Spleen (tissue), 11 donors: Measurements from ENCODE around the gene SYDE2. TPM values are rescaled to one million over a fixed set of nuclear protein-coding genes. Genes with fewer than 3 reads are reported as not detected.

Experiments
- DNase-seq: peaks from one replicate; pipeline ENCODE4 v3.0.0-alpha.2; 2020
- H3K27ac ChIP-seq, 8 donors: fragments of 200-600 bp; sonication (generic) in 7 of 8; 1 replicate in 4 of 8; 2 replicates in 4 of 8; pipeline versions ENCODE4 v1.5.0 to v1.8.0; 2016 to 2021; ENCODE audit warnings: inconsistent platforms in 4 of 8, mild to moderate bottlenecking in 4 of 8, moderate library complexity in 1 of 8
- H3K27me3 ChIP-seq, 7 donors: fragments of 200-600 bp; sonication (generic) in 6 of 7; replicated peaks in 1 of 7; 1 replicate in 4 of 7; 2 replicates in 3 of 7; pipeline versions ENCODE4 v1.5.0 to v1.8.0; 2016 to 2021; ENCODE audit warnings: inconsistent platforms in 3 of 7, mild to moderate bottlenecking in 1 of 7
- H3K36me3 ChIP-seq, 6 donors: fragments of 200-600 bp; sonication (generic) in 5 of 6; 1 replicate in 4 of 6; 2 replicates in 2 of 6; pipeline versions ENCODE4 v1.5.0 to v1.8.0; 2016 to 2021; ENCODE audit warnings: inconsistent platforms in 2 of 6
- H3K4me1 ChIP-seq, 6 donors: fragments of 200-600 bp; sonication (generic) in 5 of 6; 1 replicate in 3 of 6; 2 replicates in 3 of 6; pipeline versions ENCODE4 v1.5.0 to v1.8.0; 2016 to 2021; ENCODE audit warnings: inconsistent platforms in 3 of 6
- H3K4me3 ChIP-seq, 8 donors: fragments of 200-600 bp; sonication (generic) in 7 of 8; 1 replicate in 4 of 8; 2 replicates in 4 of 8; pipeline versions ENCODE4 v1.5.0 to v1.8.0; 2016 to 2021; ENCODE audit warnings: inconsistent platforms in 4 of 8, mild to moderate bottlenecking in 4 of 8, moderate library complexity in 2 of 8
- H3K9me3 ChIP-seq, 8 donors: fragments of 200-600 bp; sonication (generic) in 7 of 8; 1 replicate in 4 of 8; 2 replicates in 4 of 8; pipeline versions ENCODE4 v1.5.0 to v1.8.0; 2016 to 2021; ENCODE audit warnings: inconsistent platforms in 4 of 8
- POLR2A ChIP-seq, 3 donors: fragments of 450-650 bp; IDR thresholded peaks; one replicate each; pipeline ENCODE4 v1.5.1; 2017; ENCODE audit warnings: antibody characterized with exemption in 3 of 3, mild to moderate bottlenecking in 1 of 3
- POLR2AphosphoS5 ChIP-seq, 3 donors: sonication (generic); formaldehyde crosslinking; IDR thresholded peaks; one replicate each; pipeline ENCODE4 v1.5.1; 2017; ENCODE audit warnings: antibody characterized with exemption in 3 of 3
- WGBS, 5 donors: extraction: QIAGEN DNeasy Blood & Tissue Kit in 3 of 5; methylation state at CpG; one replicate each; pipeline versions ENCODE4 v1.1.5 to v1.1.7; 2013 to 2018; 5-methylcytosine and 5-hydroxymethylcytosine counted together
- intact Hi-C: fragments of 100-400 bp; cut with DNase I; formaldehyde crosslinking; loops from one replicate; pipeline ENCODE4 v1.15.0; 2023; ENCODE audit warnings: low total_unique reads
- polyA plus RNA-seq, 3 donors: library from polyadenylated mRNA; stranded (reverse); fragments of 200-250 nt; gene quantifications; one replicate each; pipeline ENCODE4 v1.2.1, GENCODE V29; 2013
- total RNA-seq, 7 donors: library from RNA; depleted of rRNA in 3 of 7; stranded (reverse); fragments of >200 nt in 3 of 7; fragmentation: NEBNext Ultra II Directional in 4 of 7; extraction: Animal tissue kit (Norgen Biotek cat#: 25700) in 4 of 7; gene quantifications; one replicate each; pipeline versions ENCODE4 v1.1.0 to v1.2.1, GENCODE V29; 2016 to 2021
- TF ChIP-seq, protein P1 (sequence below), 11 experiments: fragments of 200-600 bp in 7 of 11; fragments of 450-650 bp in 4 of 11; sonication (generic) in 4 of 11; IDR thresholded peaks in 8 of 11; conservative IDR thresholded peaks in 3 of 11; 1 replicate in 7 of 11; 2 replicates in 4 of 11; pipeline versions ENCODE4 v1.4.0 to v1.8.0; 2016 to 2021; ENCODE audit warnings: antibody characterized with exemption in 11 of 11, inconsistent platforms in 4 of 11, mild to moderate bottlenecking in 1 of 11
- donor health status: healthy with polysubstance abuse.
- donor health status: DM: no; HTN: no; CAD: no; lungs with moderate emphysema.
- donor health status: DM: no; HTN: no; CAD: no.
- donor health status: Bipolar disorder and iron deficiency.
- donor health status: healthy.
- donor health status: DM: no; HTN: no; CAD: no.
- donor health status: DM: yes; HTN: yes; CAD: no.

The SYDE2 gene
- total and polyA plus RNA-seq, 10 donors = 0.09 to 3.6 (median 2.5) TPM

DNA sequence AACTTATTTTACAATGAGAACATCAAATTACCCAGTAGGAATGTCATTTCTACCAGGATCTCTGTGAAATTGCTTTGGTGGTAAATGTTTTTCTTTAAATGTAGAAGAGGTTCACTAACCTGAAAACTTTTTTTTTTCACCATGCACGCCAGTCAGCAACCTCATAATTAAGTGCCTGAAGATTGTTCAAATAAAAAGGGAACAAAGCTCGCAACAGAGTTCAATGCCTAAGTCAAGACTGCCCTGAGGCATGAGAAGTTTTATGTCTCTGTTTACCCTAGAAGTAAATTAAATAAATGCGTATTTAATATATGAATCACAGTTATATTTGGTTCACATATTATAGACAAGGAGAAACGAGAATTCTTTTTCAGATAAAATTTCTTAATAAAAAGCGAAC is 13.8 kb upstream of the SYDE2 start:
- Histone ChIP-seq H3K36me3 (no peaks in the 10 kb centered on the region), H3K27me3 (peaks cover 0 to 16% (median 0%) of the 10 kb centered on the region in 7 donors), H3K4me3 (no peak overlapping the region), H3K27ac (no peak overlapping the region), H3K4me1 (no peaks in the 10 kb centered on the region), H3K9me3 (no peaks in the 10 kb centered on the region)
- no peak for DNase-seq
- intact Hi-C loops = no loop called here
- TF ChIP-seq POLR2A (IDR thresholded peaks at IDR 0.05) = no peak
- 83 to 96% (median 89%) methylated on average over 5 of the region's 5 CpGs for WGBS, 5 donors

- H3K4me1 ChIP-seq = no peaks in the 10 kb centered on the region
Measured at GRCh38 chr1:85208488-85208887, 7.7 kb upstream of the SYDE2 start.

GRCh38 chr1:85203573-85204171 is 2.9 kb upstream of the SYDE2 start:
- H3K9me3 ChIP-seq = no peaks in the 10 kb centered on the region
- WGBS, 5 donors = 87 to 90% (median 89%) methylated on average over 2 of the region's 2 CpGs
- H3K4me1 ChIP-seq = peaks cover 3 to 44% (median 25%) of the 10 kb centered on the region in 6 donors
- intact Hi-C loops = no loop called here
- TF ChIP-seq, protein P1, sequence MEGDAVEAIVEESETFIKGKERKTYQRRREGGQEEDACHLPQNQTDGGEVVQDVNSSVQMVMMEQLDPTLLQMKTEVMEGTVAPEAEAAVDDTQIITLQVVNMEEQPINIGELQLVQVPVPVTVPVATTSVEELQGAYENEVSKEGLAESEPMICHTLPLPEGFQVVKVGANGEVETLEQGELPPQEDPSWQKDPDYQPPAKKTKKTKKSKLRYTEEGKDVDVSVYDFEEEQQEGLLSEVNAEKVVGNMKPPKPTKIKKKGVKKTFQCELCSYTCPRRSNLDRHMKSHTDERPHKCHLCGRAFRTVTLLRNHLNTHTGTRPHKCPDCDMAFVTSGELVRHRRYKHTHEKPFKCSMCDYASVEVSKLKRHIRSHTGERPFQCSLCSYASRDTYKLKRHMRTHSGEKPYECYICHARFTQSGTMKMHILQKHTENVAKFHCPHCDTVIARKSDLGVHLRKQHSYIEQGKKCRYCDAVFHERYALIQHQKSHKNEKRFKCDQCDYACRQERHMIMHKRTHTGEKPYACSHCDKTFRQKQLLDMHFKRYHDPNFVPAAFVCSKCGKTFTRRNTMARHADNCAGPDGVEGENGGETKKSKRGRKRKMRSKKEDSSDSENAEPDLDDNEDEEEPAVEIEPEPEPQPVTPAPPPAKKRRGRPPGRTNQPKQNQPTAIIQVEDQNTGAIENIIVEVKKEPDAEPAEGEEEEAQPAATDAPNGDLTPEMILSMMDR (IDR thresholded peaks at IDR 0.05 in 8 of 11, conservative IDR thresholded peaks at IDR 0.05 in 3 of 11) = no peak
- TF ChIP-seq POLR2AphosphoS5 (IDR thresholded peaks at IDR 0.05) (no peak), POLR2A (IDR thresholded peaks at IDR 0.05) (no peak)
- no peak for DNase-seq
- H3K27me3 ChIP-seq = peaks cover 0 to 97% (median 47%) of the 10 kb centered on the region in 7 donors
- H3K4me3 ChIP-seq = no peak overlapping the region
- no peaks in the 10 kb centered on the region for H3K36me3 ChIP-seq
- H3K27ac ChIP-seq = no peak overlapping the region

More at GRCh38 chr1:85208488-85208887, 7.7 kb upstream of the SYDE2 start:
- intact Hi-C loops = no loop called here
- DNase-seq = no peak
- TF ChIP-seq POLR2AphosphoS5 (IDR thresholded peaks at IDR 0.05) (no peak), POLR2A (IDR thresholded peaks at IDR 0.05) (no peak)
- TF ChIP-seq, protein P1 (IDR thresholded peaks at IDR 0.05 in 8 of 11, conservative IDR thresholded peaks at IDR 0.05 in 3 of 11) = no peak
- H3K27me3 ChIP-seq = peaks cover 0 to 70% (median 12%) of the 10 kb centered on the region in 7 donors
- H3K36me3 ChIP-seq = no peaks in the 10 kb centered on the region
- WGBS, 5 donors = 72 to 87% (median 83%) methylated on average over 2 of the region's 2 CpGs
- no peak overlapping the region for H3K4me3 ChIP-seq
- no peaks in the 10 kb centered on the region for H3K9me3 ChIP-seq
- H3K27ac ChIP-seq = no peak overlapping the region

DNA sequence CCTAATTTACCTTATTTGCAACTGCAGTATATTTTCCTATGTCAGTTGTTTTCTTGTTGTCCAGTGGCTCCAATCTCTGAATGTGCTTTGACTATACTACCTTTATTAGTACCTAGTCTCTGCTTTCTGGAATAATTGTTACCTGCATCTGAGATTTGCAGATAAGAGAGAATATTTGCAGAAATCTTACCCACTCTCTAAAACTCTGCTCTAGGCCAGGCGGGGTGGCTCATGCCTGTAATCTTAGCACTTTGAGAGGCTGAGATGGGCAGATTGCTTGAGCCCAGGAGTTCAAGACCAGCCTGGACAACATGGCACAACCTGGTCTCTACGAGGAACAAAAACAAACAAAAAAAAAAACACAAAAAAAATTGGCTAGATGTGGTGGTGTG is 2.0 kb upstream of the SYDE2 start:
- intact Hi-C loops = no loop called here
- 85 to 100% (median 88%) methylated on average over 2 of the region's 2 CpGs for WGBS, 5 donors
- DNase-seq = no peak
- H3K36me3 ChIP-seq = no peaks in the 10 kb centered on the region
- no peak overlapping the region for H3K27ac ChIP-seq
- peaks cover 0 to 89% (median 44%) of the 10 kb centered on the region in 7 donors for H3K27me3 ChIP-seq
- no peak overlapping the region for H3K4me3 ChIP-seq
- no peaks in the 10 kb centered on the region for H3K9me3 ChIP-seq
- H3K4me1 ChIP-seq = peaks cover 3 to 46% (median 25%) of the 10 kb centered on the region in 6 donors
- no peak for TF ChIP-seq POLR2AphosphoS5 (IDR thresholded peaks at IDR 0.05)
- no peak for TF ChIP-seq POLR2A (IDR thresholded peaks at IDR 0.05)
- TF ChIP-seq, protein P1 (IDR thresholded peaks at IDR 0.05 in 8 of 11, conservative IDR thresholded peaks at IDR 0.05 in 3 of 11) = no peak
